HepG2 (cell line): ENCODE measurements around the gene PCIF1. TPM values are rescaled to one million over a fixed set of nuclear protein-coding genes. Genes with fewer than 3 reads are reported as not detected.

Experiments
- CBX2 ChIP-seq, 2 experiments: fragments of 200-600 bp in 1 of 2; sonication (generic); formaldehyde crosslinking in 1 of 2; IDR thresholded peaks; 2 replicates each; pipeline versions ENCODE4 v1.7.0 to v1.8.1; 2018 to 2022; ENCODE audit warnings: low read depth in 2 of 2, low read length in 1 of 2, mild to moderate bottlenecking in 1 of 2, missing genetic modification reagents in 1 of 2
- DMAP1 ChIP-seq: IDR thresholded peaks from 2 replicates; pipeline ENCODE4 v1.6.1; 2016
- FOXA3 ChIP-seq: IDR thresholded peaks from 2 replicates; pipeline ENCODE4 v1.6.1; 2016; ENCODE audit warnings: missing genetic modification reagents, missing compliant biosample characterization
- GABPB1 ChIP-seq: IDR thresholded peaks from 2 replicates; pipeline ENCODE4 v1.6.1; 2016; ENCODE audit warnings: mild to moderate bottlenecking, missing genetic modification reagents, moderate library complexity, missing compliant biosample characterization
- GPN1 ChIP-seq: sonication (generic); formaldehyde crosslinking; IDR thresholded peaks from 2 replicates; pipeline ENCODE4 v1.5.1; 2020; ENCODE audit warnings: missing genetic modification reagents, borderline replicate concordance
- GTF3A ChIP-seq: sonication (generic); formaldehyde crosslinking; conservative IDR thresholded peaks from 2 replicates; pipeline ENCODE4 v1.4.0; 2020; ENCODE audit warnings: mild to moderate bottlenecking, missing genetic modification reagents
- HNRNPK ChIP-seq: fragments of 200-400 bp; formaldehyde crosslinking; IDR thresholded peaks from 2 replicates; pipeline ENCODE4 v1.6.1; 2018; ENCODE audit warnings: low read length, low read depth, moderate library complexity, mild to moderate bottlenecking; ENCODE audit not compliant: poor library complexity, severe bottlenecking
- ISL2 ChIP-seq: sonication (generic); formaldehyde crosslinking; IDR thresholded peaks from 2 replicates; pipeline ENCODE4 v1.5.0; 2020; ENCODE audit warnings: missing genetic modification reagents
- NFE2L1 ChIP-seq: sonication (generic); formaldehyde crosslinking; IDR thresholded peaks from 2 replicates; pipeline ENCODE4 v1.4.0; 2020; ENCODE audit warnings: missing genetic modification reagents, mild to moderate bottlenecking, borderline replicate concordance
- NFYB ChIP-seq: sonication (generic); formaldehyde crosslinking; IDR thresholded peaks from 2 replicates; pipeline ENCODE4 v1.4.0; 2020; ENCODE audit warnings: missing genetic modification reagents
- PITX1 ChIP-seq: sonication (generic); formaldehyde crosslinking; IDR thresholded peaks from 2 replicates; pipeline ENCODE4 v1.5.1; 2020; ENCODE audit warnings: mild to moderate bottlenecking, missing genetic modification reagents
- POLR2AphosphoS2 ChIP-seq: IDR thresholded peaks from 2 replicates; pipeline ENCODE4 v1.6.1; 2011; ENCODE audit warnings: low read depth, low read length, improper control_type of control experiment
- SAFB2 ChIP-seq: sonication (generic); formaldehyde crosslinking; IDR thresholded peaks from 2 replicates; pipeline ENCODE4 v1.5.1; 2020; ENCODE audit warnings: missing genetic modification reagents, low read depth, mild to moderate bottlenecking, borderline replicate concordance
- SATB2 ChIP-seq: sonication (generic); formaldehyde crosslinking; IDR thresholded peaks from 2 replicates; pipeline ENCODE4 v1.5.0; 2020; ENCODE audit warnings: missing genetic modification reagents
- SNAPC2 ChIP-seq: sonication (generic); formaldehyde crosslinking; IDR thresholded peaks from 2 replicates; pipeline ENCODE4 v1.8.1; 2022; ENCODE audit warnings: mild to moderate bottlenecking, missing genetic modification reagents
- ZFYVE20 ChIP-seq: sonication (generic); formaldehyde crosslinking; IDR thresholded peaks from 2 replicates; pipeline ENCODE4 v1.8.0; 2023; ENCODE audit warnings: low read depth, mild to moderate bottlenecking, moderate library complexity, missing genetic modification reagents, borderline replicate concordance
- ZNF274 ChIP-seq: sonication (generic); formaldehyde crosslinking; IDR thresholded peaks from 2 replicates; pipeline ENCODE4 v1.5.1; 2020; ENCODE audit warnings: mild to moderate bottlenecking, missing genetic modification reagents
- ZNF460 ChIP-seq: sonication (generic); formaldehyde crosslinking; IDR thresholded peaks from 2 replicates; pipeline ENCODE4 v1.5.1; 2020; ENCODE audit warnings: missing genetic modification reagents, mild to moderate bottlenecking, borderline replicate concordance
- ZNF878 ChIP-seq: sonication (generic); formaldehyde crosslinking; IDR thresholded peaks from 2 replicates; pipeline ENCODE4 v1.8.1; 2023; ENCODE audit warnings: mild to moderate bottlenecking, missing genetic modification reagents, moderate library complexity
- ZSCAN22 ChIP-seq: sonication (generic); formaldehyde crosslinking; IDR thresholded peaks from 2 replicates; pipeline ENCODE4 v1.4.0; 2020; ENCODE audit warnings: mild to moderate bottlenecking, missing genetic modification reagents
- polyA plus RNA-seq, 8 experiments: library from polyadenylated mRNA; depleted of rRNA in 3 of 8; stranded (reverse) in 7 of 8; unstranded in 1 of 8; fragments of >200 nt; fragmentation: Illumina TruSeq in 4 of 8; extraction: Trizol in 4 of 8; gene quantifications; 2 replicates each; pipeline versions ENCODE4 v1.2.1 to v1.2.3, GENCODE V29; 2011 to 2016; ENCODE audit warnings: low read depth in 4 of 8, missing spikeins in 1 of 8, mixed read lengths in 1 of 8; ENCODE audit not compliant: insufficient read depth in 1 of 8
- total RNA-seq, 5 experiments: library from RNA; depleted of rRNA; stranded (reverse); fragments of >200 nt; fragmentation: Illumina TruSeq; extraction: Trizol; gene quantifications; 2 replicates each; pipeline ENCODE4 v1.2.3, GENCODE V29; 2016; ENCODE audit warnings: low read depth in 1 of 5
- TF ChIP-seq, protein P1 (sequence below): sonication (generic); formaldehyde crosslinking; IDR thresholded peaks from 2 replicates; pipeline ENCODE4 v1.8.1; 2023; ENCODE audit warnings: mild to moderate bottlenecking, missing genetic modification reagents
- TF ChIP-seq, protein P2 (sequence below): sonication (generic); formaldehyde crosslinking; conservative IDR thresholded peaks from 2 replicates; pipeline ENCODE4 v1.8.0; 2022; ENCODE audit warnings: low read depth, missing genetic modification reagents
- TF ChIP-seq, protein P3 (sequence below): sonication (generic); formaldehyde crosslinking; IDR thresholded peaks from 2 replicates; pipeline ENCODE4 v1.8.1; 2023; ENCODE audit warnings: missing genetic modification reagents, inconsistent platforms, borderline replicate concordance
- TF ChIP-seq, protein P4 (sequence below): IDR thresholded peaks from 2 replicates; pipeline ENCODE4 v1.6.1; 2016; ENCODE audit warnings: missing compliant biosample characterization, missing genetic modification reagents, borderline replicate concordance

The PCIF1 gene
- total and polyA plus RNA-seq, 2 of the 13 experiments (the other 11 are each of a cell fraction or from before 2014, with no cell fraction given) = 20.9 to 24.4 TPM

DNA sequence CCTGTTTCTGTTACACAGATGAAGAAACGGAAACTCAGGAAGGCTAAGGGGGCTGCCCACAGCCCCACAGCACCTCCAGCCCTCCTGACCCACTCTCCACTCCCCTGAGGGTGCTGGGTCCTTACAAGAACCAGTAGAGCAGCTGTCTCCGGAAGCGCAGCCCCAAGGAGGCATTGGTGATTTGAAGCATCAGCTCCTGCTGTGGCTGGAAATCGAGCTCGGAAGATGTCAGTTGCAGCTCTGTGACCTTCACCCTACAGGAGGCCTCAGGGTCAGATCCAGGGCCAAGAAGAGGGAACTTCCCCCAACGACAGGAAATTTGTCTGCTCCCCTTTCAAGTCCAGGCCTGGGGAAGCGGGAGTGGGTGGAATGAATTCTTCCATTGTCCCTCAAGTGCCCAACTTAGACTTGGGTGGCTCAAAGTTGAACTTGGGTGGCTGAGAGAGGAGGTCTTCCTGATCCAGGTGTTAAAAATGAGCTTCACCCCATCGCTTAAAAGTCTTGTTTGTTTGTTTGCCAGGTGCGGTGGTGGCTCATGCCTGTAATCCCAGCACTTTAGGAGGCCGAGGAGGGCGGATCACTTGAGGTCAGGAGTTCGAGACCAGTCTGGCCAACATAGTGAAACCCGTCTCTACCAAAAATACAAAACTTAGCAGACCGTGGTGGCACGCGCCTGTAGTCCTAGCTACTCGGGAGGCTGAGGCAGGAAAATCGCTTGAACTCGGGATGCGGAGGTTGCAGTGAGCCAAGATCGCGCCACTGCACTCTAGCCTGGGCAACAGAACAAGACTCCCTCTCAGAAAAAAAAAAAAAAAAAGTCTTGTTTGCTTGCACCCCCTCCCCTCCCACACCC, 24.4 kb upstream of the PCIF1 start (continued):
- TF ChIP-seq, protein P1, sequence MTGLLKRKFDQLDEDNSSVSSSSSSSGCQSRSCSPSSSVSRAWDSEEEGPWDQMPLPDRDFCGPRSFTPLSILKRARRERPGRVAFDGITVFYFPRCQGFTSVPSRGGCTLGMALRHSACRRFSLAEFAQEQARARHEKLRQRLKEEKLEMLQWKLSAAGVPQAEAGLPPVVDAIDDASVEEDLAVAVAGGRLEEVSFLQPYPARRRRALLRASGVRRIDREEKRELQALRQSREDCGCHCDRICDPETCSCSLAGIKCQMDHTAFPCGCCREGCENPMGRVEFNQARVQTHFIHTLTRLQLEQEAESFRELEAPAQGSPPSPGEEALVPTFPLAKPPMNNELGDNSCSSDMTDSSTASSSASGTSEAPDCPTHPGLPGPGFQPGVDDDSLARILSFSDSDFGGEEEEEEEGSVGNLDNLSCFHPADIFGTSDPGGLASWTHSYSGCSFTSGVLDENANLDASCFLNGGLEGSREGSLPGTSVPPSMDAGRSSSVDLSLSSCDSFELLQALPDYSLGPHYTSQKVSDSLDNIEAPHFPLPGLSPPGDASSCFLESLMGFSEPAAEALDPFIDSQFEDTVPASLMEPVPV (CRISPR knock-in tag) = no peak
- TF ChIP-seq POLR2AphosphoS2 = no peak
- TF ChIP-seq ZNF274 = no peak
- no peak; the same call in 1 of the 2 replicates for TF ChIP-seq GABPB1 (CRISPR knock-in tag)
- TF ChIP-seq, protein P2, sequence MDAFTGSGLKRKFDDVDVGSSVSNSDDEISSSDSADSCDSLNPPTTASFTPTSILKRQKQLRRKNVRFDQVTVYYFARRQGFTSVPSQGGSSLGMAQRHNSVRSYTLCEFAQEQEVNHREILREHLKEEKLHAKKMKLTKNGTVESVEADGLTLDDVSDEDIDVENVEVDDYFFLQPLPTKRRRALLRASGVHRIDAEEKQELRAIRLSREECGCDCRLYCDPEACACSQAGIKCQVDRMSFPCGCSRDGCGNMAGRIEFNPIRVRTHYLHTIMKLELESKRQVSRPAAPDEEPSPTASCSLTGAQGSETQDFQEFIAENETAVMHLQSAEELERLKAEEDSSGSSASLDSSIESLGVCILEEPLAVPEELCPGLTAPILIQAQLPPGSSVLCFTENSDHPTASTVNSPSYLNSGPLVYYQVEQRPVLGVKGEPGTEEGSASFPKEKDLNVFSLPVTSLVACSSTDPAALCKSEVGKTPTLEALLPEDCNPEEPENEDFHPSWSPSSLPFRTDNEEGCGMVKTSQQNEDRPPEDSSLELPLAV (CRISPR knock-in tag) = no peak
- no peak; the same call in none of the 2 replicates for TF ChIP-seq DMAP1 (CRISPR knock-in tag)
- TF ChIP-seq SAFB2 (CRISPR knock-in tag) = no peak
- TF ChIP-seq ZFYVE20 (CRISPR knock-in tag) = no peak
- no peak for TF ChIP-seq GPN1
- TF ChIP-seq, protein P3, sequence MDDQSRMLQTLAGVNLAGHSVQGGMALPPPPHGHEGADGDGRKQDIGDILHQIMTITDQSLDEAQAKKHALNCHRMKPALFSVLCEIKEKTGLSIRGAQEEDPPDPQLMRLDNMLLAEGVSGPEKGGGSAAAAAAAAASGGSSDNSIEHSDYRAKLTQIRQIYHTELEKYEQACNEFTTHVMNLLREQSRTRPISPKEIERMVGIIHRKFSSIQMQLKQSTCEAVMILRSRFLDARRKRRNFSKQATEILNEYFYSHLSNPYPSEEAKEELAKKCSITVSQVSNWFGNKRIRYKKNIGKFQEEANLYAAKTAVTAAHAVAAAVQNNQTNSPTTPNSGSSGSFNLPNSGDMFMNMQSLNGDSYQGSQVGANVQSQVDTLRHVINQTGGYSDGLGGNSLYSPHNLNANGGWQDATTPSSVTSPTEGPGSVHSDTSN (CRISPR knock-in tag) = no peak
- TF ChIP-seq ISL2 = no peak
- no peak; the same call in 1 of the 2 replicates for TF ChIP-seq ZNF878 (CRISPR knock-in tag)
- TF ChIP-seq CBX2 (IDR thresholded peaks at IDR 0.05; ENCODE audit: low read depth, low read length) = no peak
- TF ChIP-seq CBX2 (CRISPR knock-in tag; IDR thresholded peaks at IDR 0.05; ENCODE audit: low read depth) = no peak
- peak; percentile 75; the same call in 1 of the 2 replicates for TF ChIP-seq SNAPC2 (CRISPR knock-in tag)
- peak; percentile 51; the same call in 1 of the 2 replicates for TF ChIP-seq GTF3A (CRISPR knock-in tag)
- TF ChIP-seq ZNF460 (CRISPR knock-in tag) = peak; percentile 73
- TF ChIP-seq, protein P4, sequence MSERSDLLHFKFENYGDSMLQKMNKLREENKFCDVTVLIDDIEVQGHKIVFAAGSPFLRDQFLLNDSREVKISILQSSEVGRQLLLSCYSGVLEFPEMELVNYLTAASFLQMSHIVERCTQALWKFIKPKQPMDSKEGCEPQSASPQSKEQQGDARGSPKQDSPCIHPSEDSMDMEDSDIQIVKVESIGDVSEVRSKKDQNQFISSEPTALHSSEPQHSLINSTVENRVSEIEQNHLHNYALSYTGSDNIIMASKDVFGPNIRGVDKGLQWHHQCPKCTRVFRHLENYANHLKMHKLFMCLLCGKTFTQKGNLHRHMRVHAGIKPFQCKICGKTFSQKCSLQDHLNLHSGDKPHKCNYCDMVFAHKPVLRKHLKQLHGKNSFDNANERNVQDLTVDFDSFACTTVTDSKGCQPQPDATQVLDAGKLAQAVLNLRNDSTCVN (CRISPR knock-in tag) = no peak
- no peak for TF ChIP-seq PITX1 (CRISPR knock-in tag)
- peak; percentile 28; the same call in 1 of the 2 replicates for TF ChIP-seq FOXA3 (CRISPR knock-in tag)
- TF ChIP-seq SATB2 (CRISPR knock-in tag) = no peak
- TF ChIP-seq NFYB (CRISPR knock-in tag) = no peak
- no peak for TF ChIP-seq NFE2L1 (CRISPR knock-in tag)
- no peak for TF ChIP-seq ZSCAN22 (CRISPR knock-in tag)
- TF ChIP-seq HNRNPK = no peak
